ENCODE measurements around the gene SYT3.

Gene SYT3

GRCh38 chr19:50658441-50659317 is 19.0 kb upstream of the SYT3 start:
- DNase-seq (ENCODE audit: low read depth in 1 of 2, low spot score in 1 of 2), result peak; percentile 94 to 95
- no peak for TF ChIP-seq JUND (IDR thresholded peaks at IDR 0.05; ENCODE audit: low read depth)

GRCh38 chr19:50657712-50658440 is 18.2 kb upstream of the SYT3 start:
- in situ Hi-C loops (cut with HindIII; ENCODE audit: low pct_unique_long_range_greater_than_20kb, low sequenced_read_pairs), result no loop called here
- peak; percentile 90 to 99 for DNase-seq (ENCODE audit: low read depth in 1 of 2, low spot score in 1 of 2)
- TF ChIP-seq JUND (IDR thresholded peaks at IDR 0.05; ENCODE audit: low read depth), result no peak

More at GRCh38 chr19:50658441-50659317, 19.0 kb upstream of the SYT3 start:
- in situ Hi-C loops (cut with HindIII; ENCODE audit: low pct_unique_long_range_greater_than_20kb, low sequenced_read_pairs), result no loop called here

- TF ChIP-seq JUND (IDR thresholded peaks at IDR 0.05; ENCODE audit: low read depth), result no peak
- DNase-seq (ENCODE audit: low read depth in 1 of 2, low spot score in 1 of 2), result no peak
- in situ Hi-C loops (cut with HindIII; ENCODE audit: low pct_unique_long_range_greater_than_20kb, low sequenced_read_pairs), result no loop called here
Measured at GRCh38 chr19:50657222-50657669, 17.6 kb upstream of the SYT3 start.

- no peak for TF ChIP-seq JUND (IDR thresholded peaks at IDR 0.05; ENCODE audit: low read depth)
- no peak for DNase-seq (ENCODE audit: low read depth in 1 of 2, low spot score in 1 of 2)
- in situ Hi-C loops (cut with HindIII; ENCODE audit: low pct_unique_long_range_greater_than_20kb, low sequenced_read_pairs), result no loop called here
Measured at GRCh38 chr19:50654882-50655281, 15.2 kb upstream of the SYT3 start.

GRCh38 chr19:50652722-50653121 is 13.0 kb upstream of the SYT3 start:
- DNase-seq (ENCODE audit: low read depth in 1 of 2, low spot score in 1 of 2), result no peak
- in situ Hi-C loops (cut with HindIII; ENCODE audit: low pct_unique_long_range_greater_than_20kb, low sequenced_read_pairs), result no loop called here
- no peak for TF ChIP-seq JUND (IDR thresholded peaks at IDR 0.05; ENCODE audit: low read depth)

- DNase-seq (ENCODE audit: low read depth in 1 of 2, low spot score in 1 of 2), result no peak
- in situ Hi-C loops (cut with HindIII; ENCODE audit: low pct_unique_long_range_greater_than_20kb, low sequenced_read_pairs), result no loop called here
- no peak for TF ChIP-seq JUND (IDR thresholded peaks at IDR 0.05; ENCODE audit: low read depth)
Measured at GRCh38 chr19:50651174-50651573, 11.5 kb upstream of the SYT3 start.

- TF ChIP-seq JUND (IDR thresholded peaks at IDR 0.05; ENCODE audit: low read depth), result no peak
- peak in 1 of 2 experiments; percentile 74 for DNase-seq (ENCODE audit: low read depth in 1 of 2, low spot score in 1 of 2)
- in situ Hi-C loops (cut with HindIII; ENCODE audit: low pct_unique_long_range_greater_than_20kb, low sequenced_read_pairs), result no loop called here
Measured at GRCh38 chr19:50649433-50650391, 10.0 kb upstream of the SYT3 start, which contains the start of gene C19orf81. Gene C19orf81 (plus strand): TSS chr19:50649445. CDS start chr19:50649445, 0 bp downstream.

GRCh38 chr19:50648659-50649058 is 9.0 kb upstream of the SYT3 start:
- TF ChIP-seq JUND (IDR thresholded peaks at IDR 0.05; ENCODE audit: low read depth), result no peak
- no peak for DNase-seq (ENCODE audit: low read depth in 1 of 2, low spot score in 1 of 2)
- in situ Hi-C loops (cut with HindIII; ENCODE audit: low pct_unique_long_range_greater_than_20kb, low sequenced_read_pairs), result no loop called here

- TF ChIP-seq JUND (IDR thresholded peaks at IDR 0.05; ENCODE audit: low read depth), result no peak
- DNase-seq (ENCODE audit: low read depth in 1 of 2, low spot score in 1 of 2), result no peak
- in situ Hi-C loops (cut with HindIII; ENCODE audit: low pct_unique_long_range_greater_than_20kb, low sequenced_read_pairs), result no loop called here
Measured at GRCh38 chr19:50647879-50648615, 8.4 kb upstream of the SYT3 start.

- DNase-seq (ENCODE audit: low read depth in 1 of 2, low spot score in 1 of 2), result no peak
- in situ Hi-C loops (cut with HindIII; ENCODE audit: low pct_unique_long_range_greater_than_20kb, low sequenced_read_pairs), result no loop called here
- TF ChIP-seq JUND (IDR thresholded peaks at IDR 0.05; ENCODE audit: low read depth), result no peak
Measured at GRCh38 chr19:50646074-50646807, 6.6 kb upstream of the SYT3 start.

- in situ Hi-C loops (cut with HindIII; ENCODE audit: low pct_unique_long_range_greater_than_20kb, low sequenced_read_pairs), result no loop called here
Measured at GRCh38 chr19:50645107-50645506, 5.4 kb upstream of the SYT3 start.

More at GRCh38 chr19:50645107-50645506, 5.4 kb upstream of the SYT3 start:
- no peak for DNase-seq (ENCODE audit: low read depth in 1 of 2, low spot score in 1 of 2)
- TF ChIP-seq JUND (IDR thresholded peaks at IDR 0.05; ENCODE audit: low read depth), result no peak
